Activated CD8-positive, alpha-beta memory T cell treated with anti-CD3 and anti-CD28 coated beads for 1 hour (primary cell): ENCODE results near the gene ORAI2.
"Not testable (repeated sequence)": the region's sequence is repeated elsewhere in the genome, so short reads cannot be mapped to it uniquely, and the experiment has no call there.

ENCODE experiments used
- DNase-seq, 2 donors: peaks; one replicate each; pipeline ENCODE4 v3.0.0-alpha.2; 2020; ENCODE audit warnings: low read depth in 1 of 2; ENCODE audit errors: extremely low read depth in 1 of 2

The ORAI2 gene

DNA sequence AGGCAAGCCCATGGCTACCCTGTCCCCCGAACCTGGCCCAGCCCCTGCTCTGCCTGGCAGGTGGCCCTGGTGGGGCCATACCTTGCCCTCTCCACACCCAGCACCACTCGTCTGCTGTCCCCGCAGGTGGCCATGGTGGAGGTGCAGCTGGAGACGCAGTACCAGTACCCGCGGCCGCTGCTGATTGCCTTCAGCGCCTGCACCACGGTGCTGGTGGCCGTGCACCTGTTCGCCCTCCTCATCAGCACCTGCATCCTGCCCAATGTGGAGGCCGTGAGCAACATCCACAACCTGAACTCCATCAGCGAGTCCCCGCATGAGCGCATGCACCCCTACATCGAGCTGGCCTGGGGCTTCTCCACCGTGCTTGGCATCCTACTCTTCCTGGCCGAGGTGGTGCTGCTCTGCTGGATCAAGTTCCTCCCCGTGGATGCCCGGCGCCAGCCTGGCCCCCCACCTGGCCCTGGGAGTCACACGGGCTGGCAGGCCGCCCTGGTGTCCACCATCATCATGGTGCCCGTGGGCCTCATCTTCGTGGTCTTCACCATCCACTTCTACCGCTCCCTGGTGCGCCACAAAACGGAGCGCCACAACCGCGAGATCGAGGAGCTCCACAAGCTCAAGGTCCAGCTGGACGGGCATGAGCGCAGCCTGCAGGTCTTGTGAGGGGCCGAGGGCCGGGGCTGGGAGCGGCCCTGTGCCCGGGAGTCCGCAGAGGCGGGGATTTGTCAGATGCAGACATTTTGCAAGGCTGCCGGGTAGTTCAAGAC, 13.2 kb downstream of the ORAI2 start:
- DNase-seq, result no peak

DNA sequence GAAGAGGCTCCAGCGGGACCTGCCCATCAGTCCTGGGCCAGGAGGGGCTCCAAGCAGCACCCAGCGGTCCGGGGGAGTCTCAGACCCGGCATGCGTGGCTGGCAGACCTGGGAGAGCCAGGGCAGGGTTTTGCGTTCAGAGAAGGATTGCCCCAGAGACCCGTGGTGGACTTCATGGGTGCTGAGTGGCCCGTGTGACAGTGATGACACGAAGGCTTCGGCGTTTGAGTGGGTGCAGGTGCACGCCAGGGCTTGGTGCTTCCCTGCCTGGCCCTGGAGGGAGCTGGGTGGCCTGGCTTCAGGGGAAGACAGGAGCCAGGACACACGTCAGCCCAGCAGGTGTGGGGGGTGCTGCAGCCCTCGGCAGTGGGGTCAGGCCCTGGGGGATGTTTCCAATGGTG, 13.9 kb downstream of the ORAI2 start:
- DNase-seq, result no peak

DNA sequence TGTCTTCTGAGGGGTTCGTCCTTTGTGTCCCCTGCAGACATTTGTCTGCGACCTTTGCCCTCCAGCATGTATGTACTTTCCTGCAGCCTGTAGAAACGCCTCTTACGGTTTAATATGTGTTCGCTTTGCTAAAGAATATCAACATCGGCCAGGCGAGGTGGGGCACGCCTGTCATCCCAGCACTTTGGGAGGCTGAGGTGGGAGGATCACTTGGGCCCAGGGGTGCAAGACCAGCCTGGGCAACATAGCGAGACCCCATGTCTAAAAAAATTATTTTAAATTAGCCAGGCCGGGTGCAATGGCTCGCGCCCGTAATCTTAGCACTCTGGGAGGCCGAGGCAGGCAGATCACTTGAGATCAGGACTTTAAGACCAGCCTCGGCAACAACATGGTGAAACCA, 15.8 kb downstream of the ORAI2 start:
- DNase-seq, result no peak

DNA sequence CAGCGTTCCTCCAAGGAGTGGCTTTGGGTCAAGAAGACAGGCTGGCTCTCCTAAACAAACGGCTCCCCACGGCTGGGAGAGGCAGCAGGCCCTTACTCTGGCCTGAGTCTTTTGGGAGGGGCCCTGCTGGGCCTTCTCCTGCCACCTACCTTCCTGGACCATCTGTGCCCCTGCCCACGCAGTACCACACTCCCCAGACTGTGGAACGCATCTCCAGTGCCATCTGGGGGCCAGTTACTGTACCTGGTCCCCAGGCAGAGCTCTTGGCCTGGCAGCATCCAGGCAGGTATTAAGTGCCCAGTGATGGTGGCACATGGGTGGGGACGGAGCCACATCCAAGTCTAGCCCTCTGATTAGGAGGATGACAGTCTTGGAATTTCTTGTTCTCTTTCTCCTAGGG, 16.9 kb downstream of the ORAI2 start:
- DNase-seq, result peak in 1 of 2 donors; percentile 24

DNA sequence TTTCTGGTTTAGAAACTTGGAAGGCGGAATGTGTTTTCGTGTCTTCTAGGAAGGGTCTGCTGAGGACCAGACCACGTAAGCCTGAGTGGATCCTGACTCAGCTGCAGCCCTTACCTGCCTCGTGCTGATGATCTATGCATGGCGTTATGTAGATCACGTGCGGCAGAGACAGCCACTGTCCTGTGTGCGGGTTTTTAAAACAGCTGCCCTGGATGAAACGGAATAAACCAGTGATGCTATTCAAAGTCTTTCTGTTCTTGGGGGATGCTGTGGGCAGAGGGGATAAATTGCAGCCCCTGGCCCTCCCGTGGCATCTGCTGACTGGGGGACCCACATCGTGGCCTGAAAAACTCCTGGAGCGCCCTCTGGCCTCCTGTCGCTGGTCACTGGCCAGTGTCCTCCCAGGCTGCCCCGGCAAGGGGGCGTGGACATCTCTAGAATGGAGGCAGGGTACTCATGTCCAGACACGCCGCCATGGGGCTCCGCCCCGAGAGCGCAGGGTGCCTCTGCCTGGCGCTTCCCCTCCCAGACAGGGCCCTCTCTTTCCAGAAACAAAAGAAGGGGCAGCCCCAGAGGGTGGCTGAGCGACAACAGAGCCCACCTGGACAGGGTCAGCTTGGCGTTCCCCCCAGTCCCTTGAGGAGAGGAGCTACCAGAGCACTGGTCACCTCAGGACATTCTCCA, 18.1 kb downstream of the ORAI2 start:
- no peak for DNase-seq

DNA sequence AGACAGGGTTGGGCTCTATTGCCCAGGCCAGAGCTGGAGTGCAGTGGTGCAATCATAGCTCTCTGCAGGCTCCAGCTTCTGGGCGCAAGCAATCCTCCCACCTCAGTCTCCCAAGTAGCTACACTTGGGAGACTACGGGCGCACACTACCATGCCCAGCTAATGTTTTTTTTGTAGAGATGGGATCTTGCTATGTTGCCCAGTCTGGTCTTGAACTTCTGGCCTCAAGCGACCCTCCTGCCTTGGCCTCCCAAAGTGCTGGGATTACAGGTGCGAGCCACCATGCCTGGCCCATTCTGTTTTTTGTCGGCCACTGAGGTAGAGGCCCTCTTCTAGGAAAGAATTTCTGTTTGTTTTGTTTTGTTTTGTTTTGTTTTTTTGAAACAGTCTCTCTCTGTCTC, 19.1 kb downstream of the ORAI2 start:
- no peak for DNase-seq

DNA sequence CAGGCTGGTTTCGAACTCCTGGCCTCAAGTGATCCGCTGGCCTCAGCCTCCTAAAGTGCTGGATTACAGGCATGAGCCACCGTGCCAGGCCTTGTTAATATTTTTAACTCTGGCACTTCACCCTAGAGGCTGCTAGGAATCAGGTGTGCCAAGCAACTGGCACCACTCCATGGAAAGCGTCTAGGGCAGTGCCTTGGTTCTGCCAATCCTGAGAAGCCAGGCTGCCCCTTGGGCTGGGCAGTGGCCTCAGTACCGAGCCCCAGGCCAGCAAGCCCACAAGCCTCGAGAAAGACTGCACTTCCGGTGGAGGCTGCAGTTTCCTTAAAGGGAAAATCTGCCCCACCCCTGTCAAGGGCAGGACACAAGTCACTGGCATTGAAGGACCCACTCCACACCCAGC, 19.9 kb downstream of the ORAI2 start:
- no peak for DNase-seq

DNA sequence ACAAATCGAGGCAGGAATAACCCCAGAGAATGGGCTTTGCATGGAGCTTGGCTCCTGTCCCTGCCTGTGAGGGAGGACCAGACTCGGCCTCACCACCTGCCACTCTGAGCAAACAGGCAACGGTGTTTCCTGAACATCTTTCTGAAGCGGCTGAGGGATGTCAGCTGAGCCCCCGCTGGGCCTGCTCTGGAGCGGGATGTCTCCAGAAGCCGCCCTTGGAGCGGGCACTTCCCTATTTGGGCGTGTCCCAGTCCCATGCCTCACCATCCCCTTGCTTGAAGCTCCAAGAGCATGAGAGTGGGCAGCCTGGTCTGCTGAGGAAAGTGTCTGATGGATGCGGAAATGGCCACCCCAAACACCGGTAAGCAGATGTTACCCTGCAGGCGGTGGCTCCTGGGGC, 21.1 kb downstream of the ORAI2 start:
- no peak for DNase-seq

DNA sequence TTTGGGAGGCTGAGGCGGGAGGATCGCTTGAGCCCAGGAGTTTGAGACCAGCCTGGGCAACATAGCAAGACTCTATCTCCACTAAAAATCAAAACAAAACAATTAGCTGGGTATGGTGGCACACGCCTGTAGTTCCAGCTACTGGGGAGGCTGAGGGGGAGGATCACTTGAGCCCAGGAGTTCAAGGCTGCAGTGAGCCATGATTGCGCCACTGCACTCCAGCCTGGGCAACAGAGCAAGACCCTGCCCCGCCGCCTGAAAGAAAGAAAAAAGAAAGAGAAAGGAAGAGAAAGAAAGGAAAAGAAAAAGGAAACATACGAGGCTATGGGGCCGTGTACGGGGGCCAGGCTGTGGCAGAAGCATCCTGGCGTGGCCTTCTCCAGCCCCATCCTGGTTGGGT, 21.6 kb downstream of the ORAI2 start:
- DNase-seq, result not testable (repeated sequence)

DNA sequence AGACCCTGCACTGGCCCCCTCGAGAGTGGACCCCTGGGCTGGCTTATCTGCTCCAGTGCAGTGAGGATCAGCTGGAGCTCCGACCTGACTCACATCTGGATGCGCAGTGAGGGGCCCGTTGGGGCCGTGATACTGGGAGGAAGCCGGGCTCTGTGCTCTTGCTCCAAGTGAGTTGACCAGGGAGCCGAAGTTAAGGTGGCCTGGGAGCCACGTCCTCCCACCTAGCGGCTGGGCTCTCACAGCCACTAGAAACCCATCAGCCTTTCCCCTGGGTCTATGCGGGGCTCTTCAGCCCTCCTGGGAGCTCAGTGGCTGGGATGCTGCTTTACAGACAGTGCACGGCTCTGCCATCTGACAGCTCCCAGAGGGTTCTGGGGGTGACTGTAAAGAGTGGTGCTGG, 22.2 kb downstream of the ORAI2 start:
- DNase-seq, result no peak

DNA sequence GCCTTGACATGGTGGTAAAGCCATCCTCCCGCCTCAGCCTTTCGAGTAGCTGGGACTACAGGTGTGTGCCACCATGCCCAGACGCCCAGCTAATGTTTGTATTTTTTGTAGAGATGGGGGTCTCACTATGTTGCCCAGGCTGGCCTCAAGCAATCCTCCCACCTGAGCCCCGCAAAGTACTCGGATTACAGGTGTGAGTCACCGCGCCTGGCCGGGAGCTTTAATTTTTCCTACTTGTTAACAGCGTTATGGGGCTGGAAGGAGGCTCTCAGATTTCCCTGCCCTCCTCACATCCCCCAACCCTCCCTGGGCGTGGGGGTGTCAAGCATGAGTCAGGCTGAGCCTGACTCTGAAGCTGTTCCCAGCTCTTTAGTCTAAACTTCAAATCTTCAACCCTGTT, 23.0 kb downstream of the ORAI2 start:
- DNase-seq, result no peak

DNA sequence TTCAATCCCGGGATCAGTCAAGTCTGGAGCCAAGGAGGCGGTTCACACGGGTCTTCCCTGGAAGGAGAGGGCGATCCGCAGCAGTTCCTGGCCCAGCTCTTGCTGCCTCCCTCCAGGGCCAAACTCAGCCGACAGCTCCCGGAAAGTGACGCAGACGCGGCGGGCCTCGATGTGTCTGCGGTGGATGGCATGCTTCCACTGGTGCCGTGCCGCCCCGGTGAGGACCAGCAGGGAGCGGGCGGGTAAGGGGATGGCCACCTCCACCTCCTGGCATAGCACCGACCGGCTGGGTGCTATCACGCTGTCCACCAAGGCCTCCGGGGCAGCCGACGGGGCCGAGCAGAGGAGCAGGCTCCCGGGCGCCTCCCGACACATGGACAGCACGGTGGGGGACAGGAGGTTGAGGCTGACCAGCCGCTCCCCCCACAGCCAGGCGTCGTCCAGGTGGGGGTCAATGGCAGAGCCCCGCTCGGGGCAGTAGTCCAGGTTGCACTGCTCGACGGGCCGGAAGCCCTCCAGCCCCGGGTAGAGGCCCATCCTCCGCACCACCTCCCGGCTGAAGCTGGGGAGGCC, 24.1 kb downstream of the ORAI2 start:
- no peak for DNase-seq

DNA sequence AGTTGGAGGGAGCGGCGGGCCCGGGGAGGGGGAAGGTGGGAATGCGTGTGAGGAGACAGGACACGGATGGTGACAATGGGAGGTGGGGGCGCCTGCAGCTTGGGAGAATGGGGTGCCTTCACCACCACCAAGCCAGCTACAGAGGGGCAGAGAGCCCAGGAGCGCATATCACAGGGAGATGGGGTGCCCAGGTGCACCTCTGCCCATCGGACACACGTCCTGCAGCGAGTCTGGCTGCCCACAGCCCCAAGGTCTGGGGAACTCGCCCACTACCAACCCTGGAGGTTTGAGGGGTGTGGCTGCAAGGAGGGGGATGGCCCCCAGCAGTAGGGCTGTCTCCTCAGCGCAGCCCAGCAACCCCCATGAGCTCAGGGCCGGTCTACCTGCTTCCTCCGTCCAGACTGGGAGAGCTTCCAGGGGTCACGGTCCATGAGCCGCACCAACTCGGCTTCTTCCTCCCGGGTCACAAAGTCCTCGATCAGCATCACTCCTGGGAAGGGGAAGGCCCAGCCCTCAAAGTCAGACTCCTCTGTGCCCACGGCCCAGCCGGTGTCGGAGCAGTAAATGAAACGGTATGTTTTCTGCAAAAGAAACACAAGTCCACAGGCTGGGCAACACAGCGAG, 26.0 kb downstream of the ORAI2 start:
- no peak for DNase-seq

DNA sequence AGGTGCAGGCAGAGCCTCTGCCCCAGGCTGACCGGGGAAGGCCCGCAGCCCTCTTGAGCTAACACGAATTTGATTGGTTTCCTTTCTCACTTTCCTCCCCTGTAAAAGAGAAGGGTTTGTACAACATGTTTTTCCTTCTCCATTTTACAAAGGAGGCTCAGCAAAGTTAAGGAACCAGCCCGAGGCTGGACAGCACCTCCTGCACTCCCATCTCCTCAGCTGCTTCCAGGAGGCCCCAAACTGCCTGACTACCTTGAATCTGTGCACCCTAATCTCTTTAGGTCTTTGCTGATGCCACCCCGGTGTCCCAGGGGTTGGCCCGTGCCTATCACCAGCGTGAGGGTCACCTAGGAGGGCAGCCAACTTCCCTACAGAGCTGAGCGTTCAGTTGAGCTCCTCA, 27.1 kb downstream of the ORAI2 start:
- DNase-seq, result no peak

DNA sequence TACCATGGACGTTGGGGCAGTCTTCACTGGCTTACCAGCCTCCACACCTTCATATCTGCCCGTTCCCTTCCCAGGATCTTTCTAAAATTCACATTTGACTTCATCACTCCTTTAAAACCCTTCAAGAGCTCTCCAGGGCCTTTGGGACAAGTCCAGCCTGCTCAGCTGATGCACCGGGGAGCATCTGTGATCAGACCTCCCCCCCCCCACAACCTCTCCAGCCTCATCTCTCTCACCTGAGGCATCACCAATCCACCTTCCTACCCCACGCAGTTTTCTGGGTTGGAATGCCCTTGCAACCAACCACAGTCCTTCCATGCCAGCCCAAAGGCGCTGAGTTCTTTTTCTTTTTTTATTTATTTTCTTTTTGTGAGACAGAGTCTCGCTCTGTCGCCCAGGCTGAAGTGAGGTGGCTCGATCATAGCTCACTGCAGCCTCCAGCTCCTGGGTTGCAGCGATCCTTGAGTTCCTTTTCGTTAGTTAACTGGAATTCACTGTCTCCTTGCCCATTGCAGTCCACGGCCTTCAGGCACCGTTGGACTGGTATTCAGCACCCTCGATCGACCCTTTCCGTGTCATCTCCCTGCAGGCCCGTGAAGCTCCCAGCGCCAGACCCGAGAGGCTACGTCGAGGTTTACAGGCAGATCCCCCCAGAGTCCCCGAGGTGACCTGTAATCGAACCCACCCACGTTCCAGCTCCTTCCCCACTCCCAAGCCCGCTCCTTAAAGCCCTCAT, 30.6 kb downstream of the ORAI2 start:
- no peak for DNase-seq

DNA sequence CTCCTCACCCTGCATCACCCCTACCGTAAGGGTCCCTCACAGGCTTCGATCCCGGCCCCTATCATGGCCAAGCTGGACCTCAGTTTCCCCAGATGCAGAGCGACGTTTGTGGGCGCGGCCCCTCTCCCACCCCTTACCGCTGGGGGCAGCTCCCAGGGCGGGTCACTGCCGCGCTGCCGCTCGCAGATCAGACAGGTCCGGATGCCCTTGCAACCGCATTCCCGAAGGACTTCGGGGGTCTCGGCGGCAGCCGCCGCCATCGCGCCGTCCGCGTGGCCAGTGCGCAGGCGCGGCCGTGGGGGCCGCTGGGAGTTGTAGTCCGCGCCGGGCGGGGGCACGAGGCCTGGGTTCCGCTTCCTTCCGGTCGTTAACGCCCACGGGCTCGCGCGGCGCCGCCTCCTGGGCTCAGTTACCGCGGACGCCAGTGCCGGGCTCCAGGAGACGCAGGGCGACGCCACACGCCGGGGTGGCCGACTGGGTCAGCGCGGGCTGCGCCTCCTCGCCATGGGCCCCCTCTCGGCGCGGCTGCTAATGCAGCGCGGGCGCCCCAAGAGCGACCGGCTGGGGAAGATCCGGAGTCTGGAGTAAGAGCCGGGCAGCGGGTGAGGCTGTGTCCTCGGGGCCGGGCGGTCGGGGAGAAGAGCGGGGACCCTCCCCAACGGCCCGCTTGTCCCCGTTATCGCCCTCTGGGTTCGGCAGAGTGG, 31.4 kb downstream of the ORAI2 start, which contains the start of the genes ALKBH4 and LRWD1:
Gene ALKBH4 (minus strand): TSS at position 287 of the 704 bp plus-strand sequence. CDS start 27 bp downstream, at position 260.
Gene LRWD1 (plus strand): TSS at position 408 of the 704 bp plus-strand sequence. CDS start 97 bp downstream, at position 505.
- DNase-seq, result peak; percentile 82 to 91

DNA sequence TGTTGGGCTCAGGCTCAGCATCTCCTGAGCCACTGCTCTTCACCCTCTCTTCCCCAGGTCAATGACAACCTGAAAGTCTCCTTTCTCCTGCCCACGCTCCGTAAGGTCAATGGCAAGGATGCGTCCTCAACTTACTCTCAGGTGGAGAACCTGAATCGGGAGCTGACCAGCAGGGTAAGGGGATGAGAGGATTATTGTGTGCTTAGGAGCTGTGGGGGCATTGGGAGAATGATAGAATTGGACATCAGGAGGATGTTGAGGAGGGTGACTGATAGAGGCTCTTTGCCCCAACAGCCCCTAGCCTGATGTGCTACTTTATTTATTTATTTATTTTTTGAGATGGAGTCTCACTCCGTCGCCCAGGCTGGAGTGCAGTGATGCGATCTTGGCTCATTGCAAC, 32.7 kb downstream of the ORAI2 start:
- DNase-seq, result no peak

DNA sequence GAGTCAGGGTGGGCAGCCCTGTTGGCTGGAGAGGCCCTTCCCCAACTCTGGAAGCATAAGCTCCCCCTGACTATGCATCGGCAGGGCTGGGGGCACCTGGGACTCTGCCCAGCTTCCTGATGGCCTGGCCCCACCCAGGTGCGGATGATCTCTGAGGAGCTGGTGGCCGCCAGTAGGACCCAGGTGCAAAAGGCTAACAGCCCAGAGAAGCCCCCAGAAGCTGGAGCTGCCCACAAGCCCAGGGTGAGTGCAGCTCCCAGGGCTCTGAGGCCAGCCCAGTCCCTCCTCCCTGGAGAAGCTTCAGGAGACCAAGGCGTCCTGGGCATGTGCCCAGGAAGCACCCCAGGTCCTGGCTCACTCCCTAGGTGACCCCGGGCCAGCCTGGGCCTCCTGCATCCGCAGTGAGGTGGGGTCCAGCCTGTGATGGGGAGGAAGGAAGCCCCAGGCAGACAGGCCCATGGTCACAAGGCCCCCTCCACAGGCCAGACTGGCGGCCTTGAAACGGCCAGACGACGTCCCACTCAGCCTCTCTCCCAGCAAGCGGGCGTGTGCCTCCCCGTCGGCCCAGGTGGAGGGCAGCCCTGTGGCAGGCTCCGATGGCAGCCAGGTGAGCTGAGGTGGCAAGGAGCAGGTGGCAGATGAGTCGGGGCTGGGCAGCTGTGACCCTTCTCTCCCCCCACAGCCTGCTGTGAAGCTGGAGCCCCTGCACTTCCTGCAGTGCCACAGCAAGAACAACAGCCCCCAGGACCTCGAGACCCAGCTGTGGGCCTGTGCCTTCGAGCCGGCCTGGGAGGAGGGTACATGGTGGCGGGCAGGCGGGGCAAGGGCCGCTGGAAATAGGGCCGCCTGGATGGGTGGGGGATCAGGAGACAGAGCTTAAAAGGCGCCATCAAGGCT, 34.5 kb downstream of the ORAI2 start:
- no peak for DNase-seq
